GM12878 (cell line): Measurements from ENCODE around the gene NR2F6. TPM values are rescaled to one million over a fixed set of nuclear protein-coding genes. Genes with fewer than 3 reads are reported as not detected.

Experiments
- ATAC-seq: fragments of 200-7000 bp; cut with Tn5 transposase; 3 replicates; pipeline ENCODE4 v1.9.1; 2020; ENCODE audit warnings: mild to moderate bottlenecking, moderate library complexity
- BruUV-seq: library from RNA; stranded (reverse); fragments of 400-500 nt; replicated peaks from 2 replicates; lab custom pipeline; 2021; lab: Mats Ljungman, UMichigan
- CTCF ChIA-PET: fragments of 300-600 bp; sonication (Branson Sonifier 250); formaldehyde crosslinking; extraction: SDS; loops from one replicate; lab custom pipeline; 2021; ENCODE audit warnings: inconsistent platforms; lab: Yijun Ruan, JAX
- POLR2A ChIA-PET: fragments of 350-600 bp; formaldehyde crosslinking; extraction: SDS; loops from one replicate; lab custom pipeline; 2021; ENCODE audit warnings: inconsistent platforms; lab: Charles Lee
- RAD21 ChIA-PET: fragments of 300-600 bp; sonication (Branson Sonifier 250); formaldehyde crosslinking; loops from one replicate; lab custom pipeline; 2023; ENCODE audit warnings: antibody characterized with exemption; ENCODE audit not compliant: unreplicated experiment; lab: Charles Lee
- SMC1A ChIA-PET: fragments of 300-600 bp; sonication (Branson Sonifier 250); formaldehyde crosslinking; loops from one replicate; lab custom pipeline; 2023; ENCODE audit not compliant: unreplicated experiment, uncharacterized antibody; lab: Charles Lee
- DNase-seq: peaks from one replicate; pipeline ENCODE4 v3.0.0-alpha.2; 2011; ENCODE audit warnings: low read depth, low spot score
- FAIRE-seq: peaks from 3 replicates; lab custom pipeline; 2011; peaks lifted over from hg19 to GRCh38; lab: Jason Lieb, UNC
- H2AFZ ChIP-seq: 2 replicates; pipeline ENCODE4 v1.6.0; 2011; ENCODE audit warnings: low read depth, low read length, control low read depth; ENCODE audit not compliant: control insufficient read depth
- H3K27ac ChIP-seq: 2 replicates; pipeline ENCODE4 v1.5.1; 2011; ENCODE audit warnings: control low read depth; ENCODE audit not compliant: control insufficient read depth, insufficient read depth
- H3K27me3 ChIP-seq, 2 experiments: replicated peaks in 1 of 2; 2 replicates each; pipeline versions ENCODE4 v1.6.0 to v1.6.1; 2011; ENCODE audit warnings: low read length in 1 of 2; ENCODE audit not compliant: control insufficient read depth in 2 of 2, insufficient read depth in 2 of 2
- H3K36me3 ChIP-seq, 2 experiments: 2 replicates each; pipeline ENCODE4 v1.5.1; 2011; ENCODE audit warnings: low read length in 1 of 2; ENCODE audit not compliant: control insufficient read depth in 2 of 2, insufficient read depth in 2 of 2
- H3K4me1 ChIP-seq: 2 replicates; pipeline ENCODE4 v1.6.1; 2011; ENCODE audit warnings: mild to moderate bottlenecking, low read length, moderate library complexity, mixed read lengths; ENCODE audit not compliant: control insufficient read depth, insufficient read depth
- H3K4me2 ChIP-seq: 2 replicates; pipeline ENCODE4 v1.6.0; 2011; ENCODE audit warnings: control low read depth; ENCODE audit not compliant: control insufficient read depth, insufficient read depth
- H3K4me3 ChIP-seq: fragments of 200-600 bp; sonication (generic); 2 replicates; pipeline ENCODE4 v1.5.1; 2016
- H3K79me2 ChIP-seq: 2 replicates; pipeline ENCODE4 v1.6.0; 2011; ENCODE audit warnings: low read length; ENCODE audit not compliant: control insufficient read depth, insufficient read depth
- H3K9ac ChIP-seq: 2 replicates; pipeline ENCODE4 v1.8.0; 2011; ENCODE audit warnings: low read length, control low read depth, mixed read lengths; ENCODE audit not compliant: control insufficient read depth, insufficient read depth
- H3K9me3 ChIP-seq: replicated peaks from 3 replicates; pipeline ENCODE4 v1.5.1; 2011; ENCODE audit warnings: mild to moderate bottlenecking, low read length; ENCODE audit not compliant: control insufficient read depth, insufficient read depth
- H4K20me1 ChIP-seq: 2 replicates; pipeline ENCODE4 v1.6.0; 2011; ENCODE audit not compliant: control insufficient read depth, insufficient read depth
- ATF3 ChIP-seq: IDR thresholded peaks from 2 replicates; pipeline ENCODE4 v1.6.1; 2011; ENCODE audit warnings: low read depth, mild to moderate bottlenecking, low read length, moderate library complexity, borderline replicate concordance; ENCODE audit errors: extremely low read depth
- CHD1 ChIP-seq: IDR thresholded peaks from 2 replicates; pipeline ENCODE4 v1.6.1; 2012; ENCODE audit warnings: low read depth, low read length, improper control_type of control experiment
- CHD2 ChIP-seq: IDR thresholded peaks from 2 replicates; pipeline ENCODE4 v1.6.1; 2011; ENCODE audit warnings: low read depth, low read length, improper control_type of control experiment, borderline replicate concordance
- CTCF ChIP-seq, 3 experiments: IDR thresholded peaks in 2 of 3; conservative IDR thresholded peaks in 1 of 3; 2 replicates each; pipeline ENCODE4 v1.5.1; 2011; ENCODE audit warnings: low read depth in 3 of 3, low read length in 3 of 3, mild to moderate bottlenecking in 3 of 3, control low read depth in 2 of 3, moderate library complexity in 2 of 3, inconsistent platforms in 1 of 3, mixed read lengths in 1 of 3; ENCODE audit not compliant: control insufficient read depth in 2 of 3, insufficient read depth in 1 of 3; ENCODE audit errors: extremely low read depth in 1 of 3
- E2F8 ChIP-seq: fragments of 450-650 bp; IDR thresholded peaks from 2 replicates; pipeline ENCODE4 v1.6.1; 2018; ENCODE audit warnings: mild to moderate bottlenecking, low read depth, moderate library complexity; ENCODE audit not compliant: partially characterized antibody
- JUNB ChIP-seq: IDR thresholded peaks from 2 replicates; pipeline ENCODE4 v1.6.1; 2016; ENCODE audit warnings: antibody characterized with exemption, mild to moderate bottlenecking
- POLR2A ChIP-seq: IDR thresholded peaks from 2 replicates; pipeline ENCODE4 v1.6.1; 2011; ENCODE audit warnings: low read depth, mild to moderate bottlenecking, low read length
- SMC3 ChIP-seq: IDR thresholded peaks from 2 replicates; pipeline ENCODE4 v1.6.1; 2011; ENCODE audit warnings: low read length, improper control_type of control experiment, borderline replicate concordance
- STAT1 ChIP-seq: fragments of 450-650 bp; conservative IDR thresholded peaks from 2 replicates; pipeline ENCODE4 v1.6.1; 2014; ENCODE audit warnings: antibody characterized with exemption, mild to moderate bottlenecking
- TCF7 ChIP-seq: IDR thresholded peaks from 2 replicates; pipeline ENCODE4 v1.6.1; 2014; ENCODE audit warnings: antibody characterized with exemption, borderline replicate concordance
- WRNIP1 ChIP-seq: IDR thresholded peaks from 2 replicates; pipeline ENCODE4 v1.6.1; 2011; ENCODE audit warnings: low read depth, low read length, improper control_type of control experiment, borderline replicate concordance
- ZBTB11 ChIP-seq: fragments of 450-650 bp; formaldehyde crosslinking; IDR thresholded peaks from 2 replicates; pipeline ENCODE4 v1.5.0; 2022; ENCODE audit warnings: mild to moderate bottlenecking, missing genetic modification characterization
- ZNF24 ChIP-seq: fragments of 450-650 bp; IDR thresholded peaks from 2 replicates; pipeline ENCODE4 v1.6.1; 2017; ENCODE audit warnings: antibody characterized with exemption, mild to moderate bottlenecking
- WGBS: methylation state at CpG from one replicate; pipeline ENCODE4 v1.1.6; 2016; ENCODE audit warnings: low lambda C conversion rate; ENCODE audit not compliant: insufficient replicate concordance, insufficient coverage; ENCODE audit errors: missing lambda C conversion rate; 5-methylcytosine and 5-hydroxymethylcytosine counted together
- in situ Hi-C: fragments of 300-500 bp; cut with MboI; formaldehyde crosslinking; loops from 9 replicates; pipeline ENCODE4 v1.14.3; 2018; ENCODE audit warnings: mixed read lengths
- intact Hi-C: fragments of 100-400 bp; cut with micrococcal nuclease; formaldehyde crosslinking; loops from one replicate; pipeline ENCODE4 v1.14.2; 2022; ENCODE audit not compliant: unreplicated experiment
- polyA plus RNA-seq, 11 experiments: library from polyadenylated mRNA; depleted of rRNA in 4 of 11; unstranded in 6 of 11; stranded (reverse) in 5 of 11; fragments of >200 nt; fragmentation: Nextera tagmentation in 4 of 11; fragmentation: Illumina TruSeq in 1 of 11; extraction: Ambion mirVana in 4 of 11; extraction: Trizol in 1 of 11; gene quantifications; 1 replicate in 1 of 11; 2 replicates in 10 of 11; pipeline versions ENCODE4 v1.2.1 to v1.2.3, GENCODE V29; 2011 to 2016; ENCODE audit warnings: inconsistent platforms in 2 of 11, missing spikeins in 2 of 11, low read depth in 1 of 11
- total RNA-seq, 4 experiments: library from RNA; depleted of rRNA in 3 of 4; stranded (reverse); fragments of >200 nt in 3 of 4; fragmentation: Illumina TruSeq in 1 of 4; extraction: Trizol in 1 of 4; gene quantifications; 2 replicates each; pipeline versions ENCODE4 v1.2.1 to v1.2.3, GENCODE V29; 2013 to 2021

Gene NR2F6
- total and polyA plus RNA-seq, 10 of the 15 experiments (the other 5 are each of a cell fraction or from before 2014, with no cell fraction given) = 0.18 to 15.5 (median 6.1) TPM

- ChIA-PET CTCF (interaction anchor here (0.6 to 2.4 kb wide), 5 partner anchors 9 to 1997 kb away, joined by 3 to 10 read pairs (median 3); partner anchors contain the start of genes ANKLE1, NR2C2AP and USE1), RAD21 (interaction anchor here (1.3 kb wide), 1 partner anchor 55 kb away, joined by 3 read pairs; no protein-coding TSS in a partner anchor), POLR2A (interaction anchor here (0.5 kb wide), 1 partner anchor 538 kb away, joined by 3 read pairs; no protein-coding TSS in a partner anchor), SMC1A (no interaction called here)
- H3K4me2 ChIP-seq = no peak overlapping the region
- H3K27me3 ChIP-seq = no peaks in the 10 kb centered on the region
- H3K36me3 ChIP-seq = peaks cover 10 to 50% of the 10 kb centered on the region in 2 experiments; a peak in 3 of 4 replicates
- H3K27ac ChIP-seq = no peak overlapping the region
- 74% methylated on average over 25 of the region's 27 CpGs for WGBS
- BruUV-seq = no TSS peak
- H4K20me1 ChIP-seq = no peaks in the 10 kb centered on the region
- H3K79me2 ChIP-seq = no peaks in the 10 kb centered on the region
- peak; percentile 77 for ATAC-seq
- intact Hi-C loops (loop anchor here (1.0 kb wide), 2 partner anchors 77 to 138 kb away; no protein-coding TSS in a partner anchor), in situ Hi-C loops (no loop called here)
- H3K9ac ChIP-seq = no peak overlapping the region
- no peaks in the 10 kb centered on the region for H3K9me3 ChIP-seq
- H3K4me1 ChIP-seq = no peaks in the 10 kb centered on the region
- DNase-seq = no peak
- H2AFZ ChIP-seq = no peak overlapping the region
- no peak for FAIRE-seq
- H3K4me3 ChIP-seq = no peak overlapping the region
- no peak for TF ChIP-seq ZNF24
- no peak for TF ChIP-seq ZBTB11 (CRISPR knock-in tag)
- no peak for TF ChIP-seq STAT1
- no peak for TF ChIP-seq CHD1
- no peak for TF ChIP-seq ATF3
- TF ChIP-seq TCF7 = no peak
- TF ChIP-seq CTCF (IDR thresholded peaks at IDR 0.05 in 2 of 3, conservative IDR thresholded peaks at IDR 0.05 in 1 of 3; ENCODE audit: control insufficient read depth in 2 of 3, extremely low read depth in 1 of 3, insufficient read depth in 1 of 3, low read depth in 3 of 3, low read length in 3 of 3) = peak; percentile 57 to 73 (median 71)
- TF ChIP-seq E2F8 = no peak
- TF ChIP-seq WRNIP1 = no peak
- peak; percentile 46; the same call in 1 of the 2 replicates for TF ChIP-seq SMC3
- peak; percentile 60 for TF ChIP-seq POLR2A
- no peak for TF ChIP-seq CHD2
- no peak for TF ChIP-seq JUNB
These were observed 40.2 kb downstream of the NR2F6 start for GRCh38 chr19:17205237-17206140.
